Measurements from ENCODE around the gene ANKRD22. TPM values are rescaled to one million over a fixed set of nuclear protein-coding genes. Genes with fewer than 3 reads are reported as not detected.

Gene ANKRD22
- total and polyA plus RNA-seq, 4 donors: 0.38 to 1.0 (median 0.43) TPM

GRCh38 chr10:88877298-88877697 is 25.7 kb upstream of the ANKRD22 start (continued):
- TF ChIP-seq CTCF (IDR thresholded peaks at IDR 0.05; ENCODE audit: low read depth, low read length, missing input control) (no peak), NR2F2 (IDR thresholded peaks at IDR 0.05) (no peak), HNF4A (conservative IDR thresholded peaks at IDR 0.05) (no peak), EGR1 (IDR thresholded peaks at IDR 0.05; ENCODE audit: low read depth in 2 of 2) (no peak), RAD21 (IDR thresholded peaks at IDR 0.05) (no peak)

GRCh38 chr10:88875081-88875480 is 23.4 kb upstream of the ANKRD22 start:
- H3K9ac ChIP-seq (ENCODE audit: low read depth in 1 of 2, low read length in 2 of 2): no peak overlapping the region
- TF ChIP-seq ATF3 (IDR thresholded peaks at IDR 0.05) (no peak), HNF4G (IDR thresholded peaks at IDR 0.05) (no peak), EGR1 (IDR thresholded peaks at IDR 0.05; ENCODE audit: low read depth in 2 of 2) (no peak), REST (IDR thresholded peaks at IDR 0.05) (no peak), HNF4A (conservative IDR thresholded peaks at IDR 0.05) (no peak), GABPA (IDR thresholded peaks at IDR 0.05 in 1 of 2, conservative IDR thresholded peaks at IDR 0.05 in 1 of 2) (no peak), RAD21 (IDR thresholded peaks at IDR 0.05) (no peak), TAF1 (conservative IDR thresholded peaks at IDR 0.05) (no peak), JUND (IDR thresholded peaks at IDR 0.05) (no peak), FOXA1 (IDR thresholded peaks at IDR 0.05) (no peak), FOXA2 (IDR thresholded peaks at IDR 0.05) (no peak), MAX (IDR thresholded peaks at IDR 0.05) (no peak), CTCF (IDR thresholded peaks at IDR 0.05; ENCODE audit: low read depth, low read length, missing input control) (no peak), RXRA (IDR thresholded peaks at IDR 0.05) (no peak), YY1 (IDR thresholded peaks at IDR 0.05) (no peak), NR2F2 (IDR thresholded peaks at IDR 0.05) (no peak), SP1 (IDR thresholded peaks at IDR 0.05) (no peak)
- no peaks in the 10 kb centered on the region for H3K36me3 ChIP-seq (ENCODE audit: control insufficient read depth in 4 of 4, insufficient read depth in 3 of 4, low read depth in 1 of 4, low read length in 3 of 4)
- no peak overlapping the region for H3K4me3 ChIP-seq (ENCODE audit: low read depth in 1 of 3, low read length in 3 of 3)
- no peaks in the 10 kb centered on the region for H3K27me3 ChIP-seq (ENCODE audit: control insufficient read depth in 4 of 4, insufficient read depth in 4 of 4, low read length in 3 of 4)
- H3K27ac ChIP-seq (ENCODE audit: low read depth in 1 of 2, low read length in 2 of 2): no peak overlapping the region
- no peaks in the 10 kb centered on the region for H3K9me3 ChIP-seq (ENCODE audit: control insufficient read depth in 4 of 4, low read length in 3 of 4)
- no peak for DNase-seq (ENCODE audit: low spot score)
- peaks cover 0 to 6% (median 5%) of the 10 kb centered on the region in 4 donors for H3K4me1 ChIP-seq (ENCODE audit: control insufficient read depth in 4 of 4, insufficient read depth in 4 of 4, low read length in 3 of 4)

Measured in liver (tissue), 9 donors.